ENCODE results near the gene TIMM17B.
"Not testable (repeated sequence)": the region's sequence is repeated elsewhere in the genome, so short reads cannot be mapped to it uniquely, and the experiment has no call there.

TIMM17B gene

DNA sequence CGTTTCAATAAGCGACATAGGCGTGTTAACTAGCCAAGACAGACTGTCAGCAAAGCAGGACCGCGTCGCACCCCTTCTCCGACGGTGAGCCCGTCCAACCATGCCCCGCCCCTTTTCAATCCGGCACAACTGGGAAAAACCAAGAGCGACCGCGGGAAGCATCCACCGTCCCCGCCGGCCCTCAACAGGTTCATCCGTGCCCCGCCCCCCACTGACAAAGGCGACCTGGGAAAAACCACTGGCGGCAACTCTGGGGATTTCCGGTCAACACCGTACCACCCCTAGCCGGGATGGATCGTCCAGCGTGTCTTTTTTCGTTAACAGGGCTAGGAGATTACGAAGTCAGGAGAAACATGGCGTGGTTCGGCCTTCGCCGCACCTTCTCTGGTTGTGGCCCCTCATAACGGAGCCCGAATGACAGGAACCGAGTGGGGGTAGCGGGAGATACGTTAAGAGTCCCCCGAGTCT is 377 bp downstream of the TIMM17B start:
- DNase-seq, result peak; percentile 52 to 63 (median 53)
- H3K4me3 ChIP-seq (ENCODE audit: insufficient read depth, low read depth, low read length, poor library complexity, severe bottlenecking), result peak overlapping the region; percentile 70
- H3K27me3 ChIP-seq (replicated peaks; ENCODE audit: control insufficient read depth, insufficient read depth, low read length, poor library complexity, severe bottlenecking), result no peaks in the 10 kb centered on the region
- H3K36me3 ChIP-seq (ENCODE audit: control insufficient read depth, insufficient read depth, low read length), result peaks cover 8% of the 10 kb centered on the region
- no peaks in the 10 kb centered on the region for H3K9me3 ChIP-seq (ENCODE audit: control insufficient read depth, low read length)
- peaks cover 5% of the 10 kb centered on the region for H3K4me1 ChIP-seq (ENCODE audit: control insufficient read depth, insufficient read depth, low read length, poor library complexity, severe bottlenecking)
- H3K27ac ChIP-seq (ENCODE audit: insufficient read depth, low read length, poor library complexity, severe bottlenecking), result peak overlapping the region; percentile 94

DNA sequence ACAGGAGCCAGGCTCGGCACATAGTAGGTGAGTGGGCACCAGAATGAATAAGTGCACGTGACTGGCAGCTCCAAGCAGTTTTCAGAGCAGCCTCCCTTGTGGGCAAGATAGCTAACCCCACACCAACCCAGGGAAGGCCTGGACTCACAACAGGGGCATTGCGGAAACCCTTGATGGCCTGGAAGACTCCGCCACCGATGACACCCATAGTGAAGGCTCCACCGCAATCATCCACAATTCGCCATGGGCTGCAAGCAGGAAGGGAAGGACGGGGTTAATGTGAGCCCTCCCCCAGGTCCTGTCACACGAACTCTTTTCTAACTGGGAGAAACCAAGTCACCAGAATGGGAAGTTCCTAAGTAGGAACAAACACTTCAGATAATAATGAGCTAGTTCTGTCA is 957 bp downstream of the TIMM17B start:
- Histone ChIP-seq H3K36me3 (ENCODE audit: control insufficient read depth, insufficient read depth, low read length) (peaks cover 4% of the 10 kb centered on the region), H3K27me3 (replicated peaks; ENCODE audit: control insufficient read depth, insufficient read depth, low read length, poor library complexity, severe bottlenecking) (no peaks in the 10 kb centered on the region), H3K9me3 (ENCODE audit: control insufficient read depth, low read length) (no peaks in the 10 kb centered on the region), H3K4me1 (ENCODE audit: control insufficient read depth, insufficient read depth, low read length, poor library complexity, severe bottlenecking) (peaks cover 8% of the 10 kb centered on the region), H3K4me3 (ENCODE audit: insufficient read depth, low read depth, low read length, poor library complexity, severe bottlenecking) (peak overlapping the region; percentile 70), H3K27ac (ENCODE audit: insufficient read depth, low read length, poor library complexity, severe bottlenecking) (peak overlapping the region; percentile 94)
- DNase-seq, result no peak

DNA sequence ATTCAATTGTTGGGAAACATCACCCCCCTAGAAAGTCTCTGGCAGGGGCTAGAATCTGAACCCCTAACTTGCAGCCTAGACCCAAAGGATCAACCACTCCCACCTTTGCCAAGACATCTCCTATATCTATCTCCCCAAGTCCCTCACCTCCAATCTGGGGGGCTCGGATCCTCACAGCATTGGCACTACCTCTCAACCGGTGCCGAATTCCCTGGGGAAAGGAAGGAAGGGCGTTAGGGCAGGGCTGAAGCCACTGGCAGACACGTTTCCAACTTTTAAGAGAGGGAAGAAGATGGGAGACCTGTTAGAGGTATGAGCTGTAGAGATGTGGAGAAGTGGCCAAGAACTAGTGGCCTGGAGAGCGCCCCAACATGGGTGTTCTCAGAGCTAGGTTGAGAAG is 2.7 kb downstream of the TIMM17B start:
- Histone ChIP-seq H3K4me3 (ENCODE audit: insufficient read depth, low read depth, low read length, poor library complexity, severe bottlenecking) (no peak overlapping the region), H3K27me3 (replicated peaks; ENCODE audit: control insufficient read depth, insufficient read depth, low read length, poor library complexity, severe bottlenecking) (no peaks in the 10 kb centered on the region), H3K27ac (ENCODE audit: insufficient read depth, low read length, poor library complexity, severe bottlenecking) (no peak overlapping the region), H3K36me3 (ENCODE audit: control insufficient read depth, insufficient read depth, low read length) (peaks cover 4% of the 10 kb centered on the region), H3K9me3 (ENCODE audit: control insufficient read depth, low read length) (no peaks in the 10 kb centered on the region), H3K4me1 (ENCODE audit: control insufficient read depth, insufficient read depth, low read length, poor library complexity, severe bottlenecking) (peaks cover 8% of the 10 kb centered on the region)
- DNase-seq, result no peak

DNA sequence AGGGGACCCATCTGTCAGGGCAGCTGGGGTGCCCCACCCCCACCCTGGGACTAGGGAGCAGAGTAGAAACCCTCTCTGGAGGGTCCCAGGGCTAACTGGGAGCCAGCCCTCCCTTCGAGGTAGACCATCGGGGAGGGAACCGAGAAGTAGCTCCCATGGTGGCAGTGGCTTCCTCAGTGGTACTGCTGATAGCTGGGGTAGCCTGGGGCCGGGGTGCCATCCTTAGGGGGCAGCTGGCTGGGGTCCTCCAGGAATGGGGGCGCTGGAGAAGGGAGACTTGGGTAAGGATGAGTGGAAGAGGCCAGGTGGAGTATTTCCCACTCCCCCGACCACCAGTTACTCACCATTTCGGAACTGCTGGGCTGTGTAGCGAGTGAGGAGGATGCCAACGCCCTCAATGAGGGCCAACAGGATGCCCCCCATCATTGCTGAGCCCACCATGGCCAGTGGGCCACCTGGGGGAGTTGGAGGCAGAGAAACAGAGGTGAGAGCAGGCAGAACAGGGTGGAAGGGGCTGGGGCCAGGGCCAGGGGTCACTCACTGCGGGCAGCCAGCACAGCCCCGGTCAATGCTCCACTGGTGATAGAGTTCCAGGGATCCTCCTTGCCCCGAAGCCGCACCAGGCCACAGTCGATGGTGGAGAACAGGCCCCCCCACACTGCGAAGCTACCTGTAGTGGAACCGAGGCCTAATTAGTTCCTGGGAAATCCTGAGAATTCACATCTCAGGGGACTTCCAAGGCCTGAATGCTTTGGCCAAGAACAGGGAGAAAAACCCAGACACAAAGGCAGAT is 3.8 kb downstream of the TIMM17B start:
- Histone ChIP-seq H3K4me1 (ENCODE audit: control insufficient read depth, insufficient read depth, low read length, poor library complexity, severe bottlenecking) (peaks cover 8% of the 10 kb centered on the region), H3K27ac (ENCODE audit: insufficient read depth, low read length, poor library complexity, severe bottlenecking) (no peak overlapping the region), H3K9me3 (ENCODE audit: control insufficient read depth, low read length) (no peaks in the 10 kb centered on the region), H3K27me3 (replicated peaks; ENCODE audit: control insufficient read depth, insufficient read depth, low read length, poor library complexity, severe bottlenecking) (no peaks in the 10 kb centered on the region), H3K36me3 (ENCODE audit: control insufficient read depth, insufficient read depth, low read length) (no peaks in the 10 kb centered on the region), H3K4me3 (ENCODE audit: insufficient read depth, low read depth, low read length, poor library complexity, severe bottlenecking) (no peak overlapping the region)
- DNase-seq, result no peak

DNA sequence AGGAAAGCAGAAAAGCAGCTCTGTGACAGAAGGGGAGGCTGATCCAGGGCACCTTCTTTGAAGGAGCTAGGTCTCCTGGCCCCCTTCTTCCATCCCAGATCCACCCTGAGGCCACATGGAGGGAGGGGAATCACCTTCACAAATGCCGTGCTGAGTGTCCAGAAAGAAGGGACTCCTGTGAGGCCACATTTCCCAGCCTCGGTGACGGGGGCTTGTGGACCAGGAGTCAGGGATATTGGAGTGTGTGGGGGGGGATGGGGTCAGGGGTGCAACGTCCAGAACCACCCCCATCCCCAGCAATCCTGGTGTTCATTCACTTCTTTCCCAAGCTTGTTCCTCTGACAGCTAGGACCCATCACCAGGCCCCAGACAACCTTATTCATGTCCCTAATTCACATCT is 4.7 kb downstream of the TIMM17B start:
- peaks cover 8% of the 10 kb centered on the region for H3K4me1 ChIP-seq (ENCODE audit: control insufficient read depth, insufficient read depth, low read length, poor library complexity, severe bottlenecking)
- H3K27ac ChIP-seq (ENCODE audit: insufficient read depth, low read length, poor library complexity, severe bottlenecking), result no peak overlapping the region
- DNase-seq, result no peak
- no peaks in the 10 kb centered on the region for H3K9me3 ChIP-seq (ENCODE audit: control insufficient read depth, low read length)
- no peaks in the 10 kb centered on the region for H3K36me3 ChIP-seq (ENCODE audit: control insufficient read depth, insufficient read depth, low read length)
- H3K4me3 ChIP-seq (ENCODE audit: insufficient read depth, low read depth, low read length, poor library complexity, severe bottlenecking), result no peak overlapping the region
- no peaks in the 10 kb centered on the region for H3K27me3 ChIP-seq (replicated peaks; ENCODE audit: control insufficient read depth, insufficient read depth, low read length, poor library complexity, severe bottlenecking)

DNA sequence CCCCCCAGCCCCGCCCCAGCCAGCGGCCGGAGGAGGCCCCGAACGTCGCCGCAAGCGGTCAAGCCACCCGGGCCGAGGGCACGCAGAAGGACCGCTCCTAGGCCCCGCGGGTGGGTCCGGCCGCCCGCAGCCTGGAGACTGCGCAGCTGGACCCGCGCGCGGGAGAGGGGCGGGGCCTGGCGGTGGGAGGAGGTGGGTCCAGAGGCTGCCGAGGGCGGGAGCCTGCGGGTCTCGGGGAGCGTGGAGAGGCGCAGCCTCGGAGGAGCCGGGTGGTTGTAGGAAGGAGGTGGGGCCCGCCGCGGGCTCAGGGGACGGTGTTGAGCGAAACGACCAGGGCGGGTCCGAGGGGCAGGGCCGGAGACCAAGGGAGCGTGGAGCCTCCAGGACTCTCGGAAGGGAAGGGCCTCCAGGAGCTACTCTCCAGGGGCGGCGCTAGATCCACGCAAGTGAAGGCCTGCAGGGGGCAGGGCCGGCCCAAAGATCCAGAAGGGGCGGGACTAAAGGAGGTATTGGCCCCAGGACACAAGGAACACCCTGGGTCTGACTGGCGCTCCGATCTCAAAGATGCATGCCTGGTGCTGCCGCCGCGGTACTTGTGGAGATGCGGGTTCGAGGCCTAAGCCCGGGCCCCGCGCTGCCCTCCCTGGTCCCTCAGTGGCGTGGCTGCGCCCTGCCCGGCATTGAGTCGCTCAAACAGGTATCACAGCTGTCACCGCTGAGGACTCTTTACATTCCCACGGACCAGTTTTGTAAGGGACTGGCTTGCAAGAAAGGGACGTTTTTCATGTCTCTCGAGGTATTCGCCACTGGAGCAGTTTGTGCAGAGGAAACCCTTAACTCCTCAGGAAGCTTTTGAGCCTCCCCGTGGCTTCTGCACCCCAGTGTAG is 5.9 kb downstream of the TIMM17B start:
- peak; percentile 60 to 71 (median 70) for DNase-seq
- Histone ChIP-seq H3K36me3 (ENCODE audit: control insufficient read depth, insufficient read depth, low read length) (no peaks in the 10 kb centered on the region), H3K4me3 (ENCODE audit: insufficient read depth, low read depth, low read length, poor library complexity, severe bottlenecking) (peak overlapping the region; percentile 64), H3K9me3 (ENCODE audit: control insufficient read depth, low read length) (no peaks in the 10 kb centered on the region), H3K27me3 (replicated peaks; ENCODE audit: control insufficient read depth, insufficient read depth, low read length, poor library complexity, severe bottlenecking) (no peaks in the 10 kb centered on the region), H3K4me1 (ENCODE audit: control insufficient read depth, insufficient read depth, low read length, poor library complexity, severe bottlenecking) (peaks cover 4% of the 10 kb centered on the region), H3K27ac (ENCODE audit: insufficient read depth, low read length, poor library complexity, severe bottlenecking) (peak overlapping the region; percentile 60)

DNA sequence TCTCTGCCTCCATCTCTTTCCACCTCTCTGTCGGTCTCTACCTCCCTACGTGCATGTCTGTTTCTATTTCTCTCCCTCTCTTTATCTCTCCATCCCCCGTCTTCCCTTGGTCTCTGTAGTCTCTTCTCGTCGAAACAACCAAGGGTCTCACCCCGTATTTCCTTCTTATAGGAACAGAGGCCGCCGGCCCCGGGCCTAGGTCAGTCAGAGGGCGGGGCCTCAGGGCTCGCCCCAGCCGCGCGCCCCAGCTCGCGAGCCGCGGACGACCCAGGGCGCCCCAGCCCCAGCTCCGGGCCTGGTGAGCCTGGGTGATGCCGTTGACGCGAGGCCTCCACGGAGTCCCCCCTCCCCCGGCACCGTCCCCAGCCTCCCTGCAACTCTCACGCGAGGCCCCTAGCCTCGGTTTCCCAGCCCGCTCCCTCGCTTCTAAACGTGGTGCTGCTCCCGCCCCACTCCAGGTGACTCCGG is 6.6 kb downstream of the TIMM17B start:
- no peaks in the 10 kb centered on the region for H3K27me3 ChIP-seq (replicated peaks; ENCODE audit: control insufficient read depth, insufficient read depth, low read length, poor library complexity, severe bottlenecking)
- H3K27ac ChIP-seq (ENCODE audit: insufficient read depth, low read length, poor library complexity, severe bottlenecking), result peak overlapping the region; percentile 60
- H3K9me3 ChIP-seq (ENCODE audit: control insufficient read depth, low read length), result no peaks in the 10 kb centered on the region
- peaks cover 2% of the 10 kb centered on the region for H3K4me1 ChIP-seq (ENCODE audit: control insufficient read depth, insufficient read depth, low read length, poor library complexity, severe bottlenecking)
- DNase-seq, result no peak
- H3K4me3 ChIP-seq (ENCODE audit: insufficient read depth, low read depth, low read length, poor library complexity, severe bottlenecking), result peak overlapping the region; percentile 64
- no peaks in the 10 kb centered on the region for H3K36me3 ChIP-seq (ENCODE audit: control insufficient read depth, insufficient read depth, low read length)

DNA sequence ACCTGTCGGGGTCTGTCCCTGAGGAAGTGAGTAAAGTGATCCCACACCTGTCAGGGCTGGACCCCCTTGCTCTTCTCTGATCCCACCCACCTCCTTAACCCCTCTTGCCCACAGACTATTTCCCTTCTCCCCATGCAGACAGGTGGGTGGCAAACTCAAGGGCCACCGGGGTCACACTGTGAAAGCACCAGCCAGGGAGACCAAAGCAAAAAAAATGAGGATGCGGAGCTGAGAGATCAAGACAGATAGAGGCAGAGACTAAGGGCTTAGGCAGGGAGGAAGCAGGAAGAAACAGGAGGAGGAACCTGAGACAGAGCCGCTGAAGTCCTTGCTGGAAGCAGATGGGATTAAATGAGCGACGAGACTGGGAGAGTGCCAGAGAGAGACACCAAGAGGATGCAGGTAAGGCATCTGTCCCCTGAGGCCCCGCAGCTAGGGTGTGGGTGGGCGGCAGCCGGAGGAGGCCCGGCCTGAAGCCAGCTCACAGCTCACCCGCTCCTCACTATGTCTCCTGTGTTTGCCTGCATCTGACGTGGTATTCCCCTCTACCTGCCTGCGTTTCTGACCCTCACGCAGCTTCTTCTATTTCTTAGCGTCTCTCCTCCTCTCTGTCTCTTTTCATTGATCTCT is 7.2 kb downstream of the TIMM17B start:
- no peaks in the 10 kb centered on the region for H3K27me3 ChIP-seq (replicated peaks; ENCODE audit: control insufficient read depth, insufficient read depth, low read length, poor library complexity, severe bottlenecking)
- no peaks in the 10 kb centered on the region for H3K36me3 ChIP-seq (ENCODE audit: control insufficient read depth, insufficient read depth, low read length)
- H3K9me3 ChIP-seq (ENCODE audit: control insufficient read depth, low read length), result no peaks in the 10 kb centered on the region
- H3K4me1 ChIP-seq (ENCODE audit: control insufficient read depth, insufficient read depth, low read length, poor library complexity, severe bottlenecking), result peaks cover 2% of the 10 kb centered on the region
- H3K27ac ChIP-seq (ENCODE audit: insufficient read depth, low read length, poor library complexity, severe bottlenecking), result peak overlapping the region; percentile 60
- peak overlapping the region; percentile 64 for H3K4me3 ChIP-seq (ENCODE audit: insufficient read depth, low read depth, low read length, poor library complexity, severe bottlenecking)
- no peak for DNase-seq

DNA sequence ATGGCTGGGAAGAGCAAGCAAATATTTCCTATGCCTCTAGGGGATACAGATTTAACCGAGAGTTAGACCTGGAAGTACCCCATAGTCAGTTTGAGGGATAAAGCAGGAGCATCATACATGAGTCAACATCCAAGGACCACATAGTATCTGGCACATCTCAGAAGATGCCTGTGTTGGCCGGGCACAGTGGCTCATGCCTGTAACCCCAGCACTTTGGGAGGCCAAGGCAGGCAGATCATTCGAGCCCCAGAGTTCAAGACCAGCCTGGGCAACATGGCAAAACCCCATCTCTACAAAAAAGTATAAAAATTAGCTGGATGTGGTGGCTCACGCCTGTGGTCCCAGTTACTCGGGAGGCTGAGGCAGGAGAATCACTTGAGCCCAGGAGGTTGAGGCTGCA is 11.0 kb downstream of the TIMM17B start:
- not testable (repeated sequence) for H3K27me3 ChIP-seq (replicated peaks; ENCODE audit: control insufficient read depth, insufficient read depth, low read length, poor library complexity, severe bottlenecking); H3K4me1 ChIP-seq (ENCODE audit: control insufficient read depth, insufficient read depth, low read length, poor library complexity, severe bottlenecking); H3K27ac ChIP-seq (ENCODE audit: insufficient read depth, low read length, poor library complexity, severe bottlenecking); DNase-seq; H3K36me3 ChIP-seq (ENCODE audit: control insufficient read depth, insufficient read depth, low read length); H3K9me3 ChIP-seq (ENCODE audit: control insufficient read depth, low read length); H3K4me3 ChIP-seq (ENCODE audit: insufficient read depth, low read depth, low read length, poor library complexity, severe bottlenecking)
